RWPE1 (cell line): ENCODE results near the gene RASD1.

Experiments
- CTCF ChIA-PET: fragments of 350-600 bp; sonication (Branson Sonifier 250); formaldehyde crosslinking; extraction: SDS; loops from one replicate; lab custom pipeline; 2021; lab: Yijun Ruan, JAX
- POLR2A ChIA-PET: fragments of 400-600 bp; formaldehyde crosslinking; extraction: SDS; loops from one replicate; lab custom pipeline; 2020; ENCODE audit warnings: antibody characterized with exemption; ENCODE audit not compliant: low non-redundant PET; lab: Yijun Ruan, JAX
- DNase-seq: peaks from one replicate; pipeline ENCODE4 v3.0.0; 2012; ENCODE audit warnings: low spot score
- H3K27ac ChIP-seq: fragments of 450-650 bp; 2 replicates; pipeline ENCODE4 v1.5.1; 2017
- TF ChIP-seq, protein P1 (sequence below): fragments of 450-650 bp; conservative IDR thresholded peaks from 2 replicates; pipeline ENCODE4 v1.5.1; 2017; ENCODE audit warnings: low read depth, mild to moderate bottlenecking

RASD1 gene

DNA sequence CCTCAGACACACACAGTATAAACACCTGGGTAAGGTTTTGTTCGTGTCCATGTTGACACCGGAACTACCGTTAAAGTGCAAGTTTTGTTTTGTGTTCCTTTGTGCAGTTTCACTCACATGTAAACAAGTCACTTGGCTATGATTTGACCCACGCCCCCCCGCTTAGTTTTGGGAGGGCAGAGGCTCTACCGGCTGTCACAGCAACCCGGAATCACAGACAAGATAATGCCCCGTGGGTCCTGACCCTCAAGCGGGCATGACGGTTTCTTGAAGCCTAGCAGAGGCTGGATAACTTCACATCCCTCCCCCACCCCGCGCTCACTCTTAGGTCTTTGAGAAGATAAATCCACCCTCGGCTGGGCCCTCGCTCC, 1.7 kb downstream of the RASD1 start:
- TF ChIP-seq, protein P1, sequence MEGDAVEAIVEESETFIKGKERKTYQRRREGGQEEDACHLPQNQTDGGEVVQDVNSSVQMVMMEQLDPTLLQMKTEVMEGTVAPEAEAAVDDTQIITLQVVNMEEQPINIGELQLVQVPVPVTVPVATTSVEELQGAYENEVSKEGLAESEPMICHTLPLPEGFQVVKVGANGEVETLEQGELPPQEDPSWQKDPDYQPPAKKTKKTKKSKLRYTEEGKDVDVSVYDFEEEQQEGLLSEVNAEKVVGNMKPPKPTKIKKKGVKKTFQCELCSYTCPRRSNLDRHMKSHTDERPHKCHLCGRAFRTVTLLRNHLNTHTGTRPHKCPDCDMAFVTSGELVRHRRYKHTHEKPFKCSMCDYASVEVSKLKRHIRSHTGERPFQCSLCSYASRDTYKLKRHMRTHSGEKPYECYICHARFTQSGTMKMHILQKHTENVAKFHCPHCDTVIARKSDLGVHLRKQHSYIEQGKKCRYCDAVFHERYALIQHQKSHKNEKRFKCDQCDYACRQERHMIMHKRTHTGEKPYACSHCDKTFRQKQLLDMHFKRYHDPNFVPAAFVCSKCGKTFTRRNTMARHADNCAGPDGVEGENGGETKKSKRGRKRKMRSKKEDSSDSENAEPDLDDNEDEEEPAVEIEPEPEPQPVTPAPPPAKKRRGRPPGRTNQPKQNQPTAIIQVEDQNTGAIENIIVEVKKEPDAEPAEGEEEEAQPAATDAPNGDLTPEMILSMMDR = no peak
- H3K27ac ChIP-seq = no peak overlapping the region
- CTCF ChIA-PET = no interaction called here
- POLR2A ChIA-PET = no interaction called here
- no peak for DNase-seq

DNA sequence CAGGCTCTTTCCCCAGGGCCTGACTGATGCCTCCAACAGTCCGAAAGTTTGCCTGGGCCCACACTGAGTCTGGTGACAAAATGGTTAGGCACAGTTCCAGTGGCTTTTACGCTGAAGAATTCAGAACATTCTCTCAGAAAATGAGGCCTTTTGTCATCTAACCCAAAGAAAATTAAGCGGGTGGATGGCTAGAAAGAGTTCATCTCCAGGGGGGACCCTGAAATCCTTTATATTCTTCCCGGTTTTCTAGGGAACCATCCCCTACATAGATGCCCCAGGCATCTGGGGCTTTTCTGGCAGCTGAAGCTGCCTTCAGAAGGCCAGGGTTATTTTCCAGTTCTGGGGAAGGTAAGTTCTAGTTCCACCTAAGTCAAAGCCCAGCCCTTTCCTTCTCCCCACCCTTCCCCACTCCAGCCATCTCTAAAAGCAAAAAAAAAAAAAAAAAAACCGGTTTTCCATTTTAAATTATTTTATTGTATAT, 2.2 kb downstream of the RASD1 start:
- POLR2A ChIA-PET = no interaction called here
- 0 out of 2 replicates have a peak overlapping the region, but pooled peaks have one; percentile 7 for H3K27ac ChIP-seq
- TF ChIP-seq, protein P1 = no peak
- no peak for DNase-seq
- CTCF ChIA-PET = no interaction called here

DNA sequence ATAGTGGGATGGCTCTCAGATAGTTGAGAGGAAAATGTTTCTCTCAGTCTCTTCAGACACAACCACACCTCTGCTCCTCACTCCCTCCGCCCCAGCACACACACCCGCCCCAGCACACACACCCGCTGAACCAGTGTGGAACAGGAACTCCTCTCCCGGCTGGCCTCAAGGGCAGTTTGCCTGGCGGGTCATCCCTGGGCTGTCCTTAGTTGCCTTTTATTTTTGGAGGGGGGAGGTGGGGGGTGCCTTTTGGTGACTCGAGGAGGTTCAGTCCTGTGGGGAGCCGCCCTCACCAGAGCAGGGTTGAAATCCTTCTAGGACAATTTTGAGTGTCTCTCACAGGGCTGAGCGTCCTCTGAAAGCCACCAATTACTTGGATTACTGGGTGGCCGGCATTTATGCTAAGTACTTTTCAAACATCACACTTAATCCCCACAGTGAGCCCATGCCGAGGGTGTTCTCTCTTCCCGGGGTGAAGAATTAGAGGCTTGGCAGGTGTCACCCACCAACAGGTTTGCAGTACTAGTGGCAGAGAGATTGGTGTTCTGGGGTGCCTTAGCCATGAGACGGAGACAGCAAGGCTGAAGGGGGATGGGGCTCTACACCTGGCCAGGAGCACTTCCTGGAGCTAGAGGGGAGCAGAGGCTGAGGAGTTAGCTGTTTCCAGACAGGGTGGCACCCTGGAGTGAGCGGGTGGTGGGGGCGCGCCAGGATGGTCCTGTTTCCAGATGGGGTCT, 2.8 kb downstream of the RASD1 start:
- DNase-seq = no peak
- ChIA-PET POLR2A (no interaction called here), CTCF (no interaction called here)
- 0 out of 2 replicates have a peak overlapping the region, but pooled peaks have one; percentile 7 for H3K27ac ChIP-seq
- TF ChIP-seq, protein P1 = no peak

DNA sequence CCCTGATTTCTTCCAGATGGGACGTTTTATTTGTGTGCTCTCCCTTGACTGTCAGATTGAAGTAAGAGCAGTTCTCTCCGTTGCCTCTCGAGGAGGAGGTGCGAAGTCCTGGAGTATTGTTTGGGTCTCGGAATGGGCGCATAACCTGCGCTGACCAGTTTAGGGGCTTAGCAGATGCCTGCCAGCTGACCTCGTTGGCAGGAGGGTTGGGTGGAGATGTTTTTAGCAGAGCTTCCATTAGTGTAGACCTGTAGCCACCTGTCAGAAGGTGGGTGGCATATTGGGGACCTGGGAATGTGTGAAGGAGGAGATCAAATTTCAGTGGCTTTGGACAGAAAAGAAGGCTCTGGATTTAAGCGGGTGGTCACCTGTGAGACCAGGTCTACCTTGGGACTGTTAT, 3.6 kb downstream of the RASD1 start:
- no peak overlapping the region for H3K27ac ChIP-seq
- TF ChIP-seq, protein P1 = no peak

DNA sequence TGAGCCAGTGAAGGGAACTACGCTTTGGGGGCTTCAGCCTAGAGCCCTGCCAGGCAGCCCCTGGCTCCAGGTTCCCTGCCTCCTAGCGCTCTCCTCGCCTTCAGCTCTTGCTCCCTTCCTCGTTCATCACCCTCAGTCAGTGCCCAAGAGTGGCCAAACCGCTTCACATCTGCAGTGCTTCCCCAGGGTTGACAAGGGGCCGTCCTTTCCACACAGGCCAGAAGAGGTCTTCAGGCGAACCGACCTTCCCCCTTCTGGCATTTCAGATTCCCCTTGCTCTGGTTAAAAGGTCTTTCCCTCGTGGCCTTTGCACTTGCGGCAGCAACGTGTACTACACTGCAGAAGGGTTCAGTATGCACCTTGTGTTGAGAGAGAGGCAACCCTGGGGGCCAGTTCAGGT, 4.1 kb downstream of the RASD1 start:
- TF ChIP-seq, protein P1 = no peak
- ChIA-PET POLR2A (no interaction called here), CTCF (interaction anchor here (0.8 kb wide), 1 partner anchor 76 kb away, joined by 6 read pairs; no protein-coding TSS in a partner anchor)
- H3K27ac ChIP-seq = no peak overlapping the region
- no peak for DNase-seq

More for the DNA sequence above, 3.6 kb downstream of the RASD1 start:
- POLR2A ChIA-PET = no interaction called here
- CTCF ChIA-PET = interaction anchor here (0.8 kb wide), 1 partner anchor 76 kb away, joined by 6 read pairs; no protein-coding TSS in a partner anchor
- no peak for DNase-seq

DNA sequence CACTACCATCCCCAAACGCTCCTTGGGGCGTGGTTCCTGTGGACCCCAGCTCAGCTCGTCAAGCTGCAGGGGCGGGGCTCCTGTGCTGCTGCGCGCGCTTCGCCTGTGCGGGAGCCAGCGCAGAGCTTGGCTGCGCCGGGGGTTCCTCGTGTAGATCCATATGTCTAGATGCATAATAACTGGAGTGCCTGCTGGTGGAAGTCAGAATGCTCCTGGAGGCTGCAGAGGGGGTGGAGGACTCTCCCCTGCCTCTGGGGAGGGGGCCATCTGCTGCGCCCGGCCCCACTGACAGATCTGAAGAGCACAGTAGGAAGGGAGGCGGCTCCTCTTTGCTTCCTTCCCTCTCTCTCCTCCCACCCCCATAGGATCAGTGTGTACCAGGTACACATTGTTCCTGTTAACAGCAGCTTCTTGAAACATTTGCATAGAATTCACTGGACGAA, 4.6 kb downstream of the RASD1 start:
- ChIA-PET CTCF (interaction anchor here (0.5 to 0.8 kb wide), 3 partner anchors 10 to 109 kb away, joined by 3 to 6 read pairs (median 4); no protein-coding TSS in a partner anchor), POLR2A (no interaction called here)
- no peak for DNase-seq
- H3K27ac ChIP-seq = no peak overlapping the region
- TF ChIP-seq, protein P1 = no peak
